Sigmoid colon (tissue), 7 donors: ENCODE data around the gene COL21A1. TPM values are rescaled to one million over a fixed set of nuclear protein-coding genes. Genes with fewer than 3 reads are reported as not detected.

Experiments used
- DNase-seq: peaks from one replicate; pipeline ENCODE4 v3.0.0-alpha.2; 2019
- H3K27ac ChIP-seq, 4 donors: fragments of 200-600 bp; sonication (generic); one replicate each; pipeline ENCODE4 v1.5.1; 2016 to 2019; ENCODE audit warnings: mild to moderate bottlenecking in 1 of 4
- H3K27me3 ChIP-seq, 3 donors: fragments of 200-600 bp; sonication (generic); one replicate each; pipeline ENCODE4 v1.5.1; 2019; ENCODE audit warnings: mild to moderate bottlenecking in 1 of 3
- H3K36me3 ChIP-seq, 4 donors: fragments of 200-600 bp; sonication (generic); one replicate each; pipeline ENCODE4 v1.5.1; 2016 to 2019
- H3K4me1 ChIP-seq, 4 donors: fragments of 200-600 bp; sonication (generic); one replicate each; pipeline ENCODE4 v1.5.1; 2017 to 2019
- H3K4me3 ChIP-seq, 4 donors: fragments of 200-600 bp; sonication (generic); one replicate each; pipeline ENCODE4 v1.5.1; 2017 to 2019; ENCODE audit warnings: mild to moderate bottlenecking in 2 of 4, moderate library complexity in 1 of 4
- H3K9me3 ChIP-seq, 4 donors: fragments of 200-600 bp in 3 of 4; sonication (generic) in 3 of 4; one replicate each; pipeline versions ENCODE4 v1.5.1 to v1.6.1; 2013 to 2019
- EP300 ChIP-seq, 4 donors: sonication (generic); formaldehyde crosslinking; IDR thresholded peaks; one replicate each; pipeline ENCODE4 v1.6.1; 2017; ENCODE audit warnings: antibody characterized with exemption in 4 of 4
- POLR2A ChIP-seq, 2 donors: fragments of 450-650 bp; IDR thresholded peaks; one replicate each; pipeline ENCODE4 v1.6.1; 2016; ENCODE audit warnings: antibody characterized with exemption in 2 of 2, mild to moderate bottlenecking in 2 of 2, moderate library complexity in 2 of 2
- POLR2AphosphoS5 ChIP-seq, 4 donors: sonication (generic); formaldehyde crosslinking; IDR thresholded peaks; one replicate each; pipeline ENCODE4 v1.6.1; 2017; ENCODE audit warnings: antibody characterized with exemption in 4 of 4
- WGBS, 2 donors: extraction: QIAGEN DNeasy Blood & Tissue Kit; methylation state at CpG; one replicate each; pipeline ENCODE4 v1.1.7; 2013; 5-methylcytosine and 5-hydroxymethylcytosine counted together
- intact Hi-C: fragments of 100-400 bp; cut with DNase I; formaldehyde crosslinking; loops from one replicate; pipeline ENCODE4 v1.15.1; 2023
- polyA plus RNA-seq, 3 donors: library from polyadenylated mRNA; stranded (reverse); fragments of 200-250 nt; gene quantifications; one replicate each; pipeline ENCODE4 v1.2.3, GENCODE V29; 2013
- total RNA-seq, 4 donors: library from RNA; depleted of rRNA; stranded (reverse); fragments of >200 nt; gene quantifications; one replicate each; pipeline ENCODE4 v1.1.0, GENCODE V29; 2016
- TF ChIP-seq, protein P1 (sequence below), 4 experiments: fragments of 450-650 bp in 3 of 4; fragments of 200-600 bp in 1 of 4; IDR thresholded peaks; one replicate each; pipeline ENCODE4 v1.5.1; 2016 to 2019; ENCODE audit warnings: antibody characterized with exemption in 4 of 4, mild to moderate bottlenecking in 3 of 4, moderate library complexity in 2 of 4
- donor health status: healthy with polysubstance abuse.
- donor health status: Bipolar disorder and iron deficiency.
- donor health status: healthy.

COL21A1 gene
- total and polyA plus RNA-seq, 7 donors = 1.9 to 110 (median 35.2) TPM; not detected in 2

DNA sequence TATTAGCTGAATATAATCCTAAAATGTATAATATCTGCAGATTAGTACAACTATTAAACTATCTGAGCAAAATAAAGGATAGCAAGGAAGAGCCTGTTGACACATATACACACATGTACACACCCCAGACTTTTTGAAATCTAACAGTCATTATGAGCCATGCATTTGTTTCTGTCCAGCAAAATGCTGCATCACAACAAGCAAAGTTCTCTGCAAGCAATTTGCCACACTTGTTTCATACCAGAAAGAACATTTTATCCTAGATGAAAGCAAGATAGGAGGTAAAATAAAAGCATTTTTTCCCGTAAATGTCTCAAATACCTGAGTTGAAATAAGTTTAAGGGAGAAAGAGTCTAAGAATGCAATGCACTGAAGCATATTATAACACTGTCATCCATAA, 145.2 kb downstream of the COL21A1 start:
- H3K9me3 ChIP-seq = no peaks in the 10 kb centered on the region
- H3K4me3 ChIP-seq = no peak overlapping the region
- intact Hi-C loops = no loop called here
- H3K27me3 ChIP-seq = no peaks in the 10 kb centered on the region
- H3K27ac ChIP-seq = no peak overlapping the region
- 82 to 87% methylated on average over 1 of the region's 1 CpG for WGBS, 2 donors
- no peaks in the 10 kb centered on the region for H3K4me1 ChIP-seq
- TF ChIP-seq, protein P1, sequence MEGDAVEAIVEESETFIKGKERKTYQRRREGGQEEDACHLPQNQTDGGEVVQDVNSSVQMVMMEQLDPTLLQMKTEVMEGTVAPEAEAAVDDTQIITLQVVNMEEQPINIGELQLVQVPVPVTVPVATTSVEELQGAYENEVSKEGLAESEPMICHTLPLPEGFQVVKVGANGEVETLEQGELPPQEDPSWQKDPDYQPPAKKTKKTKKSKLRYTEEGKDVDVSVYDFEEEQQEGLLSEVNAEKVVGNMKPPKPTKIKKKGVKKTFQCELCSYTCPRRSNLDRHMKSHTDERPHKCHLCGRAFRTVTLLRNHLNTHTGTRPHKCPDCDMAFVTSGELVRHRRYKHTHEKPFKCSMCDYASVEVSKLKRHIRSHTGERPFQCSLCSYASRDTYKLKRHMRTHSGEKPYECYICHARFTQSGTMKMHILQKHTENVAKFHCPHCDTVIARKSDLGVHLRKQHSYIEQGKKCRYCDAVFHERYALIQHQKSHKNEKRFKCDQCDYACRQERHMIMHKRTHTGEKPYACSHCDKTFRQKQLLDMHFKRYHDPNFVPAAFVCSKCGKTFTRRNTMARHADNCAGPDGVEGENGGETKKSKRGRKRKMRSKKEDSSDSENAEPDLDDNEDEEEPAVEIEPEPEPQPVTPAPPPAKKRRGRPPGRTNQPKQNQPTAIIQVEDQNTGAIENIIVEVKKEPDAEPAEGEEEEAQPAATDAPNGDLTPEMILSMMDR (IDR thresholded peaks at IDR 0.05) = no peak
- TF ChIP-seq POLR2AphosphoS5 (IDR thresholded peaks at IDR 0.05) (no peak), POLR2A (IDR thresholded peaks at IDR 0.05) (no peak), EP300 (IDR thresholded peaks at IDR 0.05) (no peak)
- no peak for DNase-seq
- peaks cover 0 to 11% (median 0%) of the 10 kb centered on the region in 4 donors for H3K36me3 ChIP-seq

DNA sequence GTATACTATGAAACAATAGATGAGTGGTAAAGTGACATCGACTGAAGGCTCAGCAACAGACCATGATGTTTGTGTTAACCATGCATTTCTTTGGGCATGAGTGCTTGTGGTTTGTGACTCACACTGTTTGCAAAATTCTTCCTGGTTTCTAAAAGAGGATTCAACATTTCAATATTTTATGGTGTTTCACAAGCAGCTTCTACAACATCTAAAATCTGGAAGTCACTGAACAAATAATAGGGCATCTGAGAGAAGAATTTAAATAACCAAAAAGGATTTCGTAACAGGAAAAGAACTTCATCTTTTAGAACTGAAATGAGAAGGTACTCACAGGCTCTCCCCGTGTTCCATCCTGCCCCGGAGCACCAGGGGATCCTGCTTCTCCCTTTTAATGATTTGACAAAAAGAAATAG, 146.2 kb downstream of the COL21A1 start:
- Histone ChIP-seq H3K9me3 (no peaks in the 10 kb centered on the region), H3K27ac (no peak overlapping the region), H3K36me3 (peaks cover 0 to 11% (median 0%) of the 10 kb centered on the region in 4 donors), H3K4me3 (no peak overlapping the region), H3K4me1 (no peaks in the 10 kb centered on the region), H3K27me3 (no peaks in the 10 kb centered on the region)
- intact Hi-C loops = no loop called here
- DNase-seq = no peak
- 49 to 60% methylated on average over 4 of the region's 4 CpGs for WGBS, 2 donors
- TF ChIP-seq, protein P1 (IDR thresholded peaks at IDR 0.05) = no peak
- no peak for TF ChIP-seq EP300 (IDR thresholded peaks at IDR 0.05)
- no peak for TF ChIP-seq POLR2A (IDR thresholded peaks at IDR 0.05)
- TF ChIP-seq POLR2AphosphoS5 (IDR thresholded peaks at IDR 0.05) = no peak

DNA sequence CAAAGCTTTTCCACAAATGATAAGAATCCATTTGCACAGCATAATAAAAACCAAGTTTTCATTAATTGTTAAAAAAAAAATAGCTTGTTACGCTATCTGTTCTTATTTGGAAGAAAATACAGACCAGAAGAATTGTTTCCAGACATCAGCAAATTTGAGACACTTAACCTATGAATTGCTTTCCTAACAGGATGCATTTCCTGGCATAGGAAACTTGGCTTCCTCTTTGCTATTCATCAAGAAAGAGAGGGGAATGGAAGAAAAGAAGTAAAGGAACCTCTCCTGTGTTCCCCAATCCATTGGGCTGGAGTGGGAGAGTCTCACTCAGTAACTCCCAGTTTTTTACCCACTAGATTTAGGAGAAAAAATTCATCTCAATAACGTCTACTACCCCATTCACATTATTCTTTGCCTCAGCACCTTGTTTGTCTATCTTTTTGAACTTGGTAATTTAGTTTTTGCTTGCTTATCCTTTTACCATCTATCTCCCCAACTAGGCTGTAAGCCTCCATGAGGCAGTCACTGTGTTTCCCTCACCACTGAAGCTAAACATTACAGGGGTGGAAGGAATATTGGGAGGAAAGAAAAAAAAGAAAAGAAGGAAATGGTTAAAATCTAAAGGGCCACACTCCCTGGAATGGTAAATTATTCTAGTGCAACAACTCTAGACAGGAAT, 150.3 kb downstream of the COL21A1 start:
- Histone ChIP-seq H3K36me3 (peaks cover 0 to 17% (median 0%) of the 10 kb centered on the region in 4 donors), H3K27me3 (no peaks in the 10 kb centered on the region), H3K4me1 (no peaks in the 10 kb centered on the region), H3K4me3 (no peak overlapping the region), H3K9me3 (peaks cover 0 to 4% (median 1%) of the 10 kb centered on the region in 4 donors), H3K27ac (no peak overlapping the region)
- WGBS, 2 donors = 71 to 80% methylated on average over 2 of the region's 2 CpGs
- no peak for DNase-seq
- intact Hi-C loops = no loop called here
- TF ChIP-seq EP300 (IDR thresholded peaks at IDR 0.05) (no peak), POLR2A (IDR thresholded peaks at IDR 0.05) (no peak), POLR2AphosphoS5 (IDR thresholded peaks at IDR 0.05) (no peak)
- TF ChIP-seq, protein P1 (IDR thresholded peaks at IDR 0.05) = no peak

DNA sequence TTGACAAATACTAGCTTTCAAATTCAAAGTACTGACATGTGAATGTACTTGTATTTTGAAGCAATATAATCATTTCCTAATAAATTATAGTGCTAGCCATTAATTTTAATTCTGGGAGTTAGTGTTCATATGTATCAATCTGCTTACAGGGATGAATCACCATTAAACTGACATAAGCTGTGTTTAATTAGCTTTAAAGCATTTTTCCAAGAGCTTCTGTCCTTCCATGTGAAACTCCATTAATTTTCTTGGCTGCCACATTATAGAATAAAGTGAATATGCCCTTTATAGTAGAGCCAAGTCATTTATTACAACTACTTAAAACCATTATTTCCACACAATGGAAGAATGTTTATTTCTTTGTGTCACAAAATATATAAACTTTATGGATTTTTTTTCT, 150.8 kb downstream of the COL21A1 start:
- peaks cover 0 to 4% (median 1%) of the 10 kb centered on the region in 4 donors for H3K9me3 ChIP-seq
- H3K36me3 ChIP-seq = peaks cover 0 to 17% (median 0%) of the 10 kb centered on the region in 4 donors
- no peak for DNase-seq
- intact Hi-C loops = no loop called here
- peaks cover 0 to 2% (median 0%) of the 10 kb centered on the region in 4 donors for H3K4me1 ChIP-seq
- H3K27ac ChIP-seq = no peak overlapping the region
- H3K4me3 ChIP-seq = no peak overlapping the region
- TF ChIP-seq POLR2AphosphoS5 (IDR thresholded peaks at IDR 0.05) = no peak
- no peak for TF ChIP-seq EP300 (IDR thresholded peaks at IDR 0.05)
- TF ChIP-seq, protein P1 (IDR thresholded peaks at IDR 0.05) = no peak
- no peak for TF ChIP-seq POLR2A (IDR thresholded peaks at IDR 0.05)
- no peaks in the 10 kb centered on the region for H3K27me3 ChIP-seq
